GM21528 (cell line): ENCODE measurements around the gene GPATCH4.
"Not testable (repeated sequence)": the region's sequence is repeated elsewhere in the genome, so short reads cannot be mapped to it uniquely, and the experiment has no call there.

Experiments
- ATAC-seq: cut with Tn5 transposase; IDR thresholded peaks from one replicate; pipeline ENCODE4 v1.9.1; 2021; ENCODE audit warnings: mild to moderate bottlenecking, moderate library complexity; ENCODE audit not compliant: unreplicated experiment, low FRiP score

GPATCH4 gene

DNA sequence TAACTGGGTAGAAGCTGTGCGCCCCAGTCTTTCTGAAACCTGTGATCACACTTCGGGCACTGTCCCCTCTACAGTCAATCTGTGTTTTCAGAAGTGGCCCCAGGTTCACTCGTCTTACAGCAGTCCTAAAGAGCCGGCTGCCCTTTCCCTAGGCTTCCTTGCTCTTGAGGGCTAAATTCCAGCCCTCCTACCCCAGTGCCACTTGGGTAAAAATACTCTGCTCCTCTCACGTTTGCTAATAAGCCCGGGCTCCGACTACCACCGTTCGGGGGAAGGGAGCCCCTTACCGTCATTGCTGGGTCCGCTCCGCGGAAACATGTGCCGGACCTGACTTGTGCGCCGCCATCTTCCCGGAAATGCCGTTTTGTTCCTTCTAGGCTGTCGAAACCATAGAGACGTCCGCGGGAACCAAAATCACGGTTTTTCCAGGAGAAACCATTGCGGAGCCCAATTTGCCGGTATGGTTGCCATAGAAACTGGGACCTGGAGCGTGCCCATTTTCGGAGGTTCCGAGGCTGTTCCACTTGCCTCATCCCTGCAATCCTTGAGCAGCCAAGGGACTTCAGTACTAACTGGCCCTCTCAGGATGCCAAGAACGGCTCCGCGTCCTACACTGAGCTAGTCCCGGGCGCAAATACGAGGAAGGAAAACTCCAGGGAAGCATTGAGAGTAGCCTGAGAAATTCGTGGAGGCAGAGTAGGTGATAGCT, at the start of gene GPATCH4:
TSS of gene GPATCH4 (minus strand) at position 358 of the 709 bp plus-strand sequence.
- ATAC-seq = peak; percentile 61

DNA sequence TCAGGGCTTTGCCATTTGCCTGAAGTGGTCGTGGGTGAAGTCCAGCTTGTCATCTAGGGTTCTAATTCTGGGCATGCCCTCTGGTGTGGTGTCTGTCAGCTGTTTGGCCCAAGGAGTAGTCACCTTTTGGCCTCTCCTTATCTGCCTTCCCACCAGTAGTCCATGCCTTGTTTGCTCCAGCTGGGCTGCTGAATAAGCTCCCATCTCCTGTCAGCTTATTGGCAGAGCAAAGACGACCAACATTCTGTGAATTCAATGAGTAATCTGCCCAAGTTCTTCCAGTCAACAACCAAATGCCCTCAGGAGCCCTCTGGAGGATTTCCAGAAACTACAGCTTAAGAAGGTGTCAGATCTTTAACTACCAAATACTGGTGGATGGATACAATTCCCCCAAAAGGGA, 47.7 kb upstream of the GPATCH4 start:
- ATAC-seq = no peak

DNA sequence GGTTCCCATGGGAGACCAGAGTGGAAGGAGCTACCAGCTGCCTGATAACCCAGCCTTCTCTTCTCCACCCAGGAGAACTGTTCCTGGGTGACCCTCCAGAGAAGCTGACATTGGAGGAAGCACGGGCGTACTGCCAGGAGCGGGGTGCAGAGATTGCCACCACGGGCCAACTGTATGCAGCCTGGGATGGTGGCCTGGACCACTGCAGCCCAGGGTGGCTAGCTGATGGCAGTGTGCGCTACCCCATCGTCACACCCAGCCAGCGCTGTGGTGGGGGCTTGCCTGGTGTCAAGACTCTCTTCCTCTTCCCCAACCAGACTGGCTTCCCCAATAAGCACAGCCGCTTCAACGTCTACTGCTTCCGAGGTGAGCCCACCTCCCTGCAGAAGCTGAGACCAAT, 47.2 kb upstream of the GPATCH4 start:
- ATAC-seq = no peak

DNA sequence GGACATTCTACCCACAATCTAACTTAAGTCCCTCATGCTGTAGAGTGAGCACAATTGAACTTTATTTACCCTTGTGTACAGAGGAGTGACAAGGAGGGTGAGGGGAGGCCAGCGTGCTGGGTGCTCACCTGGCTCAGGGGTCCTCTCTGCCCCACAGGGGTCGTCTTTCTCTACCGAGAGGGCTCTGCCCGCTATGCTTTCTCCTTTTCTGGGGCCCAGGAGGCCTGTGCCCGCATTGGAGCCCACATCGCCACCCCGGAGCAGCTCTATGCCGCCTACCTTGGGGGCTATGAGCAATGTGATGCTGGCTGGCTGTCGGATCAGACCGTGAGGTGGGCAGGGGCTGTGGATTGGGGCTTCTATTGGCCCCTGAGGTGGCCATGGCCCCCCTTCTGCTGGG, 46.1 kb upstream of the GPATCH4 start:
- no peak for ATAC-seq

DNA sequence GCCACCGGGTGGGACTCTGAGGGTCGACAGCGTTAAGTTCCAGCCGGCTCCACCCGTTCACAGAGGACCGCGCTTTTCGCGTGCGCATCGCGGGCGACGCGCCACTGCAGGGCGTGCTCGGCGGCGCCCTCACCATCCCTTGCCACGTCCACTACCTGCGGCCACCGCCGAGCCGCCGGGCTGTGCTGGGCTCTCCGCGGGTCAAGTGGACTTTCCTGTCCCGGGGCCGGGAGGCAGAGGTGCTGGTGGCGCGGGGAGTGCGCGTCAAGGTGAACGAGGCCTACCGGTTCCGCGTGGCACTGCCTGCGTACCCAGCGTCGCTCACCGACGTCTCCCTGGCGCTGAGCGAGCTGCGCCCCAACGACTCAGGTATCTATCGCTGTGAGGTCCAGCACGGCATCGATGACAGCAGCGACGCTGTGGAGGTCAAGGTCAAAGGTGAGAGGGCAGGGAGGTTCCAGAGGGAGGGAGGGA, 45.5 kb upstream of the GPATCH4 start:
- no peak for ATAC-seq

DNA sequence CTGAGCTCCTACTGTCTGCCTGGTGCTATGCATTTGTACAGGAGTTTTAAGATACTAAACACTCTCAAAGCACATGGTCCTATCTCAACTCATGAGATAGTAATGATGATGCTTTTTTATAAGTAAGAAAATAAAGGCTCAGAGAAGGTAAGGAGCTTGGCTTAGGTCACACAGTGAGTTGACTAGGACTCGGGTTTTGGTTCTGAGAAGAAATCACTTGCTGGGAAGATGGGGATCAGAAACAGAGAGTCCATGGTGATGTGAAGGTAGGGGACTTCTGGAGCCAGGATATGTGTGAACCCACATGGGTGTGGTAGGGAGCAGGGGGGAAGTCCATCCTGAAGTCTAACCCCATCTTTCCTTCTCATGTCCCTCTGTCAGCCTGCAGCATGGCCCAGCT, 44.4 kb upstream of the GPATCH4 start:
- no peak for ATAC-seq

DNA sequence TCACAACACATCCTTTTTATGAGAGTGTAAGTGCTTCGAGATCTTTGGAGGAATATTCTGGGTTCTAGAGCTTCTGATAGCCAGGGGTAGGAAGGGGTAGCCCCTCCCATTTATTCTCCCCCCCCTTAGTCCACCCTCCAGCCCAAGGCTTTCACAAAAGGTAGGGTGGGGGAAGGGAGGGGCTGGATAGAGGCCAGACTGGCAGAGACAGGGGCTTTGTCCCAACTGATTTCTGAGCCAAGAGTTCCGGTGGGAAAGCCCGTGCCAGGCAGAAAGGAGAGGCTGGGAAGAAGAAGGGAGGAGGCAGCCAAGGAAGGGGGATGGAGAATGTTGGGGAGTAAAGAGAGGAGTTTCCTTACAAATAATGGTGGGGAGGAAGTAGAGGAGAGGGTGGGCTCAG, 43.8 kb upstream of the GPATCH4 start:
- ATAC-seq = no peak

DNA sequence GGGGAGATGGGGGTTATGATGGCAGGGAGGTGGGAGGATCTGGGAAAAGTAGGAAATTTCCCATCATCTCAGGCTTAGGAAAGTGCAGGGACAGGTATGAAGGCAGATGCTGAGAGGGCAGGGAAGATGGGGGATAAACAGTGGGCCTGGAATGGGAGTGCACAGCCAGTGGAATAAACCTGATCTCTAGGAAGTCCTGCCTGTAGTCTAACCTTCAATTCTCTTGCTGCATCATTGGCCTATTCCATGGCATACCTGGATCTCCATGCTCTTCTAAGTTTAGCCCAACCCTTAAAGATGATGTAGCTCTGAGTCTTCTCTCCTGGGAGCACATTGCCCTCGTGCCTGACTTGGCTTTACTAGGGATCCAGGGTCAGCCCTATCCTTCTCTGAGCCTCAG, 43.4 kb upstream of the GPATCH4 start:
- ATAC-seq = no peak

DNA sequence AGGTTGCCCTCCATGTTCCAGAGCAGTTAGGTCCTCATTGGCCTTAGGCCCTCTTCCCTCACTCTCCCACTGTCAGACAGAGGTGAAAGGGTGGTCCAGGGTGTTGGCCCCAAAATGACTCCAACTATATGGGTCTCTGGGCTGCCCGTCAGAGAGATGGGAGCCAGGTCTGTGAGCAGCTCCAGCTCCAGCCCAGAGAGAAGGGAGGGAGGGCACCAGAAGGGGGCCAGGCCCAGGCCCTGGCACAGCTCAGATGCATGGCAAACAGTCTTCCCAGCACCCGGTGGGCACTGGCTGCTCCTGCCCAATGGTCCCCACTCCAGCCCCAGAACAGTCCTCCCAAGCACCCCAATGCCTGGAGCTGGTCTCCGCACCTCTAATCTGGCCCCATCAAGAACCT, 42.9 kb upstream of the GPATCH4 start:
- no peak for ATAC-seq

DNA sequence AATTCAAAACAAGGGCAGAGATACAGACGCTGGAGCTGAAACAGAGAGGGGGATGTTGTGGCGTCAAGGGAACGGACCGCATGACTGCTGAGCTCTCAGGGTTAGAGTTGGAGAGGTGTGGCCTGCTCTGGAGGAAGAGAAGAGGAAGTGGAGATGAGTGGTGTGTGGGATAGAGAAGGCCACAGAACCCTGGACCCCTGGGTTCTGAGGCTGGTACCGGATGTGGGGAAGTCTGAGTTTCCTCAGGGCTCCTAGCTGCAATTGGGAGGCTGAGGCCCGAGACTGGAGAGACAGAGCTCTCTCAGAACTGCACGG, 42.5 kb upstream of the GPATCH4 start:
- no peak for ATAC-seq

DNA sequence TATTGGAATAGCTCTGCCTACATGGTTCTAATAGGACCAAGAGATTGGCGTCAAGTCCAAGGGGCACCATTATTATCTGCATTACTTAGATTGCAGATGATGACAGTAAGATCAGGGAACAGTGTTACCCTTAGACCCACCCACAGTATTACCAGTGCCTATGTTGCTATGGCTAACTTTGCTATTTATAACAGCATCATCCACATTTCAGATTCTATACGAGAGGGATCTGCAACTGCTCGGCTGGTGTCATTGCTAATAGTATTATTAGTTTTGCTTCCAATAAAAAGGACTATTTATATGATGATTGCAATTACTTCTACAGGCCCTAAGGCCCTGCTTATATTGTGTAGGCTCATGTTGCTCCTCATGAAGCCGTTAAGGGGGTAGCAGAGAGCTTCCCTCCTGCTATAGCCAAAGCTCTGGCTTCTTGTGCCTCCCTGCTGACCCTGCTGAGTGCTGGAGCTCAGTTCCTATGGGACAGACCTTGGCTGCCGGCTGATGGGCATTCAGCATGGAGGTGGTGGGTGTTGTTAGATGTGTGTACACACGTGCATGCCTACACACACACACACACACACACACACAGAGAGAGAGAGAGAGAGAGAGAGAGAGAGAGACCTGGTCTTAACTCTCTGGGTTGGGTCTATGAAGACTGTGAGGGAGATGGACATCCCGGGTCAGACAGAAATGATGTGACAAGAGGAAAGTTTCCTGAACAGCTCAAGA, 41.9 kb upstream of the GPATCH4 start:
- ATAC-seq = no peak

DNA sequence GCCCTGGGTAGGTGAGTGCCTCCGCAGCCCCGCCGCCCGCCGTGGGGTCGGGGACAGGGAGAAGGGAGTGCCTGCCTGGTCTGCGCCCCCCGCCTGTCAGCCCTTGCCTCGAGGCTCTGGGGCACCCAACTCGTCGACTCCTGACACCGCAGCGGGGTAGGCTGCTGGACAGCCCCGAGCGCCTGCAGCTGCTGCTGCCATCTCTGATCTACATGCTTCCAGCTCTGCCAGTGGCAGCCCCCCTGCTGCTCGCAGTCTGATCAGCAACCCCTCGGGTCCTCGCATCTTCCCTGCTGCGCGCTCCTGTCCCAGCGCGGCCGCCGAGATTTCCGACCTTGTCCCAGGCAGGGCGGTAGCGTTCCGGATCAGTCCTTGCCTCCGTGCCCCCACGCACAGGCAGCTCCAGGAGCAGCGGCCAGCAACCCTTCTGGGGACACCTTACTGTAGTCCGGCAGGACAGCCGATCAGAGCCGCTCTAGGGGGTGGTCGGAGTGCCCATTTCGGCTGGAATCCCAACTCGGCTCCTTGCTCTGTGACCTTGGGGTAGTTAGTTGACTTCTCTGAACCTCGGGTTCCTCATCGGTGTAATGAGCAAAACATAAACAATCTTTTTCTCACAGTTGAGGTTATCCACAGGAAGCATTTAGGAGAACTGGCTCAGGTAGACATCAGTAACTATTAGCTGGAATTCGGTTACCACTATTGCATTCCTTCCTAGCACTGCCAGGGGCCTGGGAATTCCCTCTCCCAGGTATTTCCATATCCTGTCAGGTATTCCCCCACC, 41.2 kb upstream of the GPATCH4 start:
- ATAC-seq = no peak

DNA sequence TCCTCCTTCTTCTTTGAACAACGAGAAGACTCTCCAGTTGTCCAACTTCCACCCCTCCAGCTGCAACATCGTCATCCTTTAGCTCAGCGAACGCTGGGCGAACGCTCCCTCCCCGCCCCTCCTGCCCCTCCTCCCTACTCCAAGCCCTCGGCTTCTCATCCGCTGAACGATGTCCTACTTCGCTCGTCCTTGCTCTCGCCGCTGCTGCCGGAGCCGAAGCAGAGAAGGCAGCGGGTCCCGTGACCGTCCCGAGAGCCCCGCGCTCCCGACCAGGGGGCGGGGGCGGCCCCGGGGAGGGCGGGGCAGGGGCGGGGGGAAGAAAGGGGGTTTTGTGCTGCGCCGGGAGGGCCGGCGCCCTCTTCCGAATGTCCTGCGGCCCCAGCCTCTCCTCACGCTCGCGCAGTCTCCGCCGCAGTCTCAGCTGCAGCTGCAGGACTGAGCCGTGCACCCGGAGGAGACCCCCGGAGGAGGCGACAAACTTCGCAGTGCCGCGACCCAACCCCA, 40.5 kb upstream of the GPATCH4 start, which contains the start of gene BCAN:
TSS of gene BCAN (plus strand) at position 357 of the 504 bp plus-strand sequence. CDS start 3,938 bp downstream, outside the sequence.
- ATAC-seq = no peak

DNA sequence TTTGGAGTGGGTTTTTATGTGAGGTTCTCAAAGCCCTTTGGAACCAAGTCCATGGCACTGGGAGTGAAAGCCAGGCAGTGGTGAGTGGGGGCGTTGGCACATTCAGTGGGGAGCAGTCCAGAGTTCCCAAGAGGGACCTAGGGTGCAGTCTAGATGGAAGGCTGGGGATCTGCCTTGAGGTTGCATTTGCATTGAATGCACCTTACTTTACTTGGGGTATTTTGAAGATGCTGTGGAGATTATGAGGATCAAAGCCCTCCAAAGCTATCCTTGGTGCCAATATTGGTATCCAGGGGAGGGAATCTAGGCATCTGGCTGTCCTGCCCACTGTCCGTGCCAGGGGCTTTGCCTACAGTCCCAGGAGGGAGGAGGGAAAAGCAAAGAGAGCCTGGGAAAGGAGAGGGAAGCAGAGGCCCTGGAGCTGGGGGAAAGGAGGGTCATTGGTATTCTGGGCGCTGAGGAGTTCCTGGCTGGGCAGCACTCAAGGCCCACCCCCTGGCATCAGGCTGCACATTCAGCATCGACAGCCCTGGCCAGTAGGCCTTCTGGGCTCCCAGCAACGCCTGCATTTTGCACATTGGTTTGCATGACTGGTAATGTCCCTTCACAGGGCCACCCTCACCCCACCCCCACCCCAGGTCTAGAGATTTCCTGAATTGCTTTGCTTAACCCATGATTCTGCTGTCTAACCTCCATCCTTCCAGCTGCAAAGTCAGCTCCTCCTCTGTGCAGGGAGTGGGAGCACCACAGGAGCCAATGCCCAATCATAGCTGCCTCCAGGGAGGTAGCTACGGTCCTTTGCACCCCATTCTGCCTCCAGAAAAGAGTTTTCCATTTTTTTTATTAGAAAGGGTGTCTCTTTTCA, 39.8 kb upstream of the GPATCH4 start:
- no peak for ATAC-seq

DNA sequence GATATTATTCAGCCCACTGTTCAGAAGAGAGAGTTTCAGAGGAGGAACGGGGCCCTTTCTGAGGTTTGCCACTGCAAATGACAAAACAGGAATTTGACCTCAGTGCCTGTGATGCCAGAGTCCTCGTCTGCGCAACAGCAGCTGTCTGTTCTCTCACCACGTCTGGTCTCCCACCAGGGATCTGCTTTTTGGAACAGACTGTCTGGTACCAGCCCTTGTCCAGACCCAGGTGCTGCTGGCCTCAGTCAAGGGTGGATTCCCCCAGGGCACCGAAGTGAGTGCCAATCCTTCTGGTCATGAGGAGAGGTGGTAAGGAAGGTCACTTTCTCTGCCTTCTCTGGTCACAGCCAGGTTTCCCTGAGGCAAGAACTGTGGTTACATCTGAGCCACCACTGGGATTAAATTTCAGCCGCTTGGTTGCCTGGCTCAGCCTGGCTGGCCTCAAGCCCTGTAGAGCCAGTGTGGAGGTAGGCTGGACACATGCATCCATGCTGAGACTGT, 38.4 kb upstream of the GPATCH4 start:
- ATAC-seq = no peak

DNA sequence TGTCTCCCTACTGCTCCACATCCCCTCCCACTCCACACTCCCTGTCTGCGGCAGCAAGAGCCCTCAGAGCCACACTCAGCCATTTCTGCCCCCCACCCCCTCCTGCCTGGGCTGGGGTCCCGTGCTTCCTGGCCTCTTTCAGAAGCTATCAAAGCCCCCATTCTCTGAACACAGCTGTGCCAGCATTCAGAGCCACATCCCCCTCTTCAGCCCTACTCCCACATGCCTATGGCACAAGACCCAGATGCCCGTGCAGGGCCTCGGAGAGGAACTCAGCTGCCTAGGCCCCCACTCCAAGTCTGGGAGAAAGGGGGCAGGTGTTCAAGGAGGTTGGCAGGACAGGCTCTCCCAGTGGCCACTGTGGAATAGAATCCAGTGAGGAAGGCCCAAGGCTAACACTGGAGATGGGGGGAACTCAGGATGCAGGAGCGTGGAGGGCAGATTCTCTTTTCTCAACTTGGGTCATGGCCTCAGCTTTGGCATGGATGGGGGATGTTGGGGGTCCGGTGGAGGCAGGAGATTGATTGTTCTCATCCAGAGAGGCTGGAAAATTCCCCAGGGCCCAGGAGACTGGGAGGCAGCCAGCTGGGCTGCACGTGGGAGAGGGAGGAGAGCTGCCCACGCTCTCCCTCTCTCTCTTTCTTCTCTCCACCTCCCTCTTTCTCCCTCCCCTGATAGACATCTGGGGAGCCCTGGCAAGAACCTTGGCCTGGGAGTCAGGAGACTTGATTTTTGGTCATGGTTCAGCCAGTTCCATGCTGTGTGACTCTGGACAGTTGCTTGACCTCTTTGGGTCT, 37.1 kb upstream of the GPATCH4 start:
- ATAC-seq = no peak

DNA sequence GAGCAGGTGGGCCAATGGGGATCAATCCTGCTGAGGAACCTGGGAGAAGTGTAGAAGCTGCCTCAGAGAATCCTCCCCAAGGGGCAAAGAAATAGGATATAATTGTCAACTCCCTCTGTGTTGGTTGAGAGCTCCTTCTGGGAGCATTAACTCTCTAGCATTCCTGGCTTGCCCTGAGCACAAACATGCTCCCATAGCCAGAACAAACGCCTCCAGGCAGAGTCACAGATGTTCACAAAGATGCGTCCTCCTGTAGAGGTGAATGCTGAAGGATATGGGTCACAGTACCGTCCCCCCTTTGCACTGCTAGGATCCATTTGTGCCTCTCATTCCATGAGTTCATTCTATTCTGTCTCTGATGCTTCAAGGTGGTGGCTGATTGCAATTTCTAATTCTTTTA, 31.1 kb upstream of the GPATCH4 start:
- no peak for ATAC-seq

DNA sequence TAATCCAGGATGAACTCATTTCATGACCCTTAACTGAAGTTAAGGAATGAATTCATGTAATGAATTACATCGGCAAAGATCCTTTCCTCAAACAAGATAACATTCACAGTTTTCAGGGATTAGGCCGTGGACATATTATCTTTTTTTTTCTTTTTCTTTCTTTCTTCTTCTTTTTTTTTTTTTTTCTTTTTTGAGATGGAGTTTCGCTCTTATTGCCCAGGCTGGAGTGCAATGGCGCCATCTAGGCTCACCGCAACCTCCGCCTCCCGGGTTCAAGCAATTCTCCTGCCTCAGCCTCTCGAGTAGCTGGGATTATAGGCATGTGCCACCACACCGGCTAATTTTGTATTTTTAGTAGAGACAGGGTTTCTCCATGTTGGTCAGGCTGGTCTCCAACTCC, 29.9 kb upstream of the GPATCH4 start:
- ATAC-seq = not testable (repeated sequence)

DNA sequence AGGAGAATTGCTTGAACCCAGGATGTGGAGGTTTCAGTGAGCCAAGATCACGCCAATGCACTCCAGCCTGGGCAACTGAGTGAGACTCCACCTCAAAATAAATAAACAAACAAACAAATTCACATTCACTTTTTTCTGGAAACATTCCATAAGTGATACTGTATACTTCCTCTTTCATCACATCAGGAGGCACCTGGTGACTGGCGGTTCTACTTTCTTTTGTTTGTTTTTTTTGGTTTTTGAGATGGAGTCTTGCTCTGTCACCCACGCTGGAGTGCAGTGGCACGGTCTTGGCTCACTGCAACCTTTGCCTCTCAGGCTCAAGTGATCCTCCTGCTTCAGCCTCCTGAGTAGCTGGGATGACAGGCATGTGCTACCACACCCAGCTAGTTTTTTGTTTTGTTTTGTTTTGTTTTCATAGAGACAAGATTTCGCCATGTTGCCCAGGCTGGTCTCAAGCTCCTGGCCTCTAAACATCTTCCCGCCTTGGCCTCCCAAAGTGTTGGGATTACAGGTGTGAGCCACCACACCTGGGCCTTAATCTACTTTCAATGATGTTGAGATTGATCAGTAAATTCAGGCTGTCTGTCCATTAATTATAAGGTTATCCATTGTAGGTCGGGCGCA, 28.7 kb upstream of the GPATCH4 start:
- ATAC-seq = no peak
